K562 (cell line): ENCODE measurements around the gene TBX10. TPM values are rescaled to one million over a fixed set of nuclear protein-coding genes. Genes with fewer than 3 reads are reported as not detected.

Experiments
- ATAC-seq: fragments of 200-7000 bp; cut with Tn5 transposase; 3 replicates; pipeline ENCODE4 v1.9.1; 2020; ENCODE audit warnings: moderate library complexity
- BruUV-seq: library from RNA; stranded (reverse); fragments of 400-500 nt; replicated peaks from 2 replicates; lab custom pipeline; 2021; lab: Mats Ljungman, UMichigan
- CTCF ChIA-PET: fragments of 300-600 bp; formaldehyde crosslinking; extraction: SDS; loops from one replicate; lab custom pipeline; 2021; ENCODE audit warnings: low intra/inter-chr PET ratio; lab: Yijun Ruan, JAX
- POLR2A ChIA-PET: fragments of 300-600, 350-650 bp; sonication (Branson Sonifier 250); formaldehyde crosslinking; extraction: SDS; loops from one replicate; lab custom pipeline; 2021; ENCODE audit warnings: antibody characterized with exemption, inconsistent platforms; lab: Yijun Ruan, JAX
- DNase-seq, 4 experiments: peaks; one replicate each; pipeline versions ENCODE4 v3.0.0 to v3.0.0-alpha.2; 2011 to 2018; ENCODE audit warnings: low spot score in 3 of 4, mixed read lengths in 3 of 4; ENCODE audit errors: extremely low read depth in 1 of 4
- FAIRE-seq: peaks from 2 replicates; lab custom pipeline; 2011; peaks lifted over from hg19 to GRCh38; lab: Jason Lieb, UNC
- H2AFZ ChIP-seq: 2 replicates; pipeline ENCODE4 v1.6.0; 2011; ENCODE audit warnings: low read depth, low read length, control low read depth, inconsistent platforms
- H3K27ac ChIP-seq: fragments of 200-600 bp; 3 replicates; pipeline ENCODE4 v1.8.0; 2011; ENCODE audit warnings: low read depth, mild to moderate bottlenecking, control low read depth, inconsistent platforms, low read length, moderate library complexity, mixed read lengths; ENCODE audit errors: extremely low read depth
- H3K27me3 ChIP-seq, 2 experiments: fragments of 300-600 bp in 1 of 2; 2 replicates in 1 of 2; 3 replicates in 1 of 2; pipeline versions ENCODE4 v1.6.0 to v1.8.0; 2011; ENCODE audit warnings: inconsistent platforms in 2 of 2, low read length in 2 of 2, mild to moderate bottlenecking in 1 of 2, mixed read lengths in 1 of 2, moderate library complexity in 1 of 2; ENCODE audit not compliant: control insufficient read depth in 2 of 2, insufficient read depth in 2 of 2
- H3K36me3 ChIP-seq: fragments of 300-600 bp; 3 replicates; pipeline ENCODE4 v1.8.0; 2011; ENCODE audit warnings: mild to moderate bottlenecking, low read length, inconsistent platforms; ENCODE audit not compliant: control insufficient read depth, insufficient read depth
- H3K4me1 ChIP-seq, 2 experiments: fragments of 200-600 bp in 1 of 2; replicated peaks in 1 of 2; 2 replicates in 1 of 2; 3 replicates in 1 of 2; pipeline versions ENCODE4 v1.5.1 to v1.8.0; 2011; ENCODE audit warnings: inconsistent platforms in 2 of 2, low read length in 2 of 2, mild to moderate bottlenecking in 1 of 2, mixed read lengths in 1 of 2, moderate library complexity in 1 of 2; ENCODE audit not compliant: control insufficient read depth in 2 of 2, insufficient read depth in 2 of 2
- H3K4me2 ChIP-seq: 2 replicates; pipeline ENCODE4 v1.6.1; 2011; ENCODE audit warnings: low read length, control low read depth, inconsistent platforms, mixed read lengths; ENCODE audit not compliant: insufficient read depth
- H3K4me3 ChIP-seq: fragments of 200-600 bp; sonication (generic), shearing (Covaris generic); 2 replicates; pipeline ENCODE4 v1.5.1; 2016; ENCODE audit warnings: control low read depth, inconsistent platforms
- H3K79me2 ChIP-seq: fragments of 200-600 bp; 3 replicates; pipeline ENCODE4 v1.8.0; 2011; ENCODE audit warnings: low read length, inconsistent platforms; ENCODE audit not compliant: control insufficient read depth, insufficient read depth
- H3K9ac ChIP-seq, 2 experiments: 2 replicates each; pipeline versions ENCODE4 v1.6.0 to v1.6.1; 2011; ENCODE audit warnings: low read depth in 2 of 2, low read length in 2 of 2, control low read depth in 1 of 2, inconsistent platforms in 1 of 2, mild to moderate bottlenecking in 1 of 2, mixed read lengths in 1 of 2; ENCODE audit not compliant: insufficient read depth in 1 of 2
- H3K9me1 ChIP-seq: one replicate; pipeline ENCODE4 v1.6.0; 2011; ENCODE audit warnings: inconsistent platforms, mild to moderate bottlenecking, low read length, moderate library complexity; ENCODE audit not compliant: control insufficient read depth, insufficient read depth
- H3K9me3 ChIP-seq: replicated peaks from 2 replicates; pipeline ENCODE4 v1.5.1; 2011; ENCODE audit warnings: low read depth, low read length, inconsistent platforms; ENCODE audit not compliant: control insufficient read depth, insufficient read depth
- H4K20me1 ChIP-seq: replicated peaks from 2 replicates; pipeline ENCODE4 v1.6.1; 2011; ENCODE audit warnings: low read length, inconsistent platforms, mixed read lengths; ENCODE audit not compliant: control insufficient read depth, insufficient read depth
- BRD4 ChIP-seq: fragments of 200-600 bp; sonication (generic); IDR thresholded peaks from 2 replicates; pipeline ENCODE4 v1.6.1; 2017; ENCODE audit warnings: inconsistent platforms
- CHD4 ChIP-seq: fragments of 200-600 bp; sonication (generic); IDR thresholded peaks from 3 replicates; pipeline ENCODE4 v1.6.1; 2012; ENCODE audit warnings: low read depth, mild to moderate bottlenecking, mixed read lengths, low read length, inconsistent platforms; ENCODE audit not compliant: insufficient read depth, insufficient replicate concordance, poor library complexity, severe bottlenecking
- ESRRB ChIP-seq: fragments of 250-450 bp; sonication (Bioruptor Pico); IDR thresholded peaks from 2 replicates; pipeline ENCODE4 v1.5.0; 2020; ENCODE audit warnings: mild to moderate bottlenecking, moderate library complexity, borderline replicate concordance
- HDAC2 ChIP-seq: fragments of 450-650 bp; IDR thresholded peaks from 2 replicates; pipeline ENCODE4 v1.6.1; 2016; ENCODE audit warnings: mild to moderate bottlenecking
- HDAC3 ChIP-seq: fragments of 450-650 bp; IDR thresholded peaks from 2 replicates; pipeline ENCODE4 v1.6.1; 2018; ENCODE audit warnings: borderline replicate concordance, mild to moderate bottlenecking, moderate library complexity; ENCODE audit not compliant: partially characterized antibody
- HNRNPL ChIP-seq: fragments of 200-400 bp; formaldehyde crosslinking; IDR thresholded peaks from 2 replicates; pipeline ENCODE4 v1.6.1; 2017; ENCODE audit warnings: low read depth, mild to moderate bottlenecking, low read length
- KAT2B ChIP-seq: IDR thresholded peaks from one replicate; pipeline ENCODE4 v1.6.1; 2012; ENCODE audit warnings: low read depth, mild to moderate bottlenecking, control low read depth, inconsistent platforms, low read length, moderate library complexity
- LEF1 ChIP-seq: fragments of 450-650 bp; IDR thresholded peaks from 2 replicates; pipeline ENCODE4 v1.6.1; 2016; ENCODE audit warnings: mild to moderate bottlenecking
- PPARD ChIP-seq: fragments of 250-450 bp; sonication (Bioruptor Pico); IDR thresholded peaks from 2 replicates; pipeline ENCODE4 v1.8.0; 2022; ENCODE audit warnings: inconsistent platforms, mild to moderate bottlenecking, moderate library complexity
- ZBTB17 ChIP-seq: fragments of 450-650 bp; formaldehyde crosslinking; IDR thresholded peaks from 2 replicates; pipeline ENCODE4 v1.4.0; 2020; ENCODE audit warnings: mild to moderate bottlenecking
- WGBS: fragments of 100-300 bp; shearing (Covaris generic); methylation state at CpG from one replicate; pipeline ENCODE4 v1.1.6; 2016; ENCODE audit warnings: low coverage, mixed read lengths; ENCODE audit not compliant: insufficient coverage; ENCODE audit errors: missing lambda C conversion rate; 5-methylcytosine and 5-hydroxymethylcytosine counted together
- in situ Hi-C: fragments of 300-500 bp; cut with MboI; formaldehyde crosslinking; loops from 4 replicates; pipeline ENCODE4 v1.15.0; 2018; ENCODE audit warnings: inconsistent platforms, mixed read lengths
- intact Hi-C: fragments of 100-400 bp; cut with micrococcal nuclease; formaldehyde crosslinking; loops from 2 replicates; pipeline ENCODE4 v1.14.2; 2022
- polyA plus RNA-seq, 8 experiments: library from polyadenylated mRNA; depleted of rRNA in 4 of 8; stranded (reverse) in 5 of 8; unstranded in 3 of 8; fragments of >200 nt; fragmentation: Nextera tagmentation in 2 of 8; fragmentation: Illumina TruSeq in 1 of 8; extraction: Ambion mirVana in 2 of 8; extraction: Trizol in 1 of 8; gene quantifications; 2 replicates each; pipeline versions ENCODE4 v1.2.1 to v1.2.3, GENCODE V29; 2011 to 2014; ENCODE audit warnings: inconsistent platforms in 1 of 8, missing spikeins in 1 of 8
- total RNA-seq, 7 experiments: library from RNA; depleted of rRNA in 6 of 7; stranded (reverse); fragments of >200 nt in 6 of 7; fragmentation: Illumina TruSeq in 2 of 7; extraction: Trizol in 2 of 7; gene quantifications; 2 replicates each; pipeline versions ENCODE4 v1.2.1 to v1.2.3, GENCODE V29; 2011 to 2021; ENCODE audit warnings: low replicate concordance in 1 of 7
- TF ChIP-seq, protein P1 (sequence below): fragments of 450-650 bp; formaldehyde crosslinking; IDR thresholded peaks from 2 replicates; pipeline ENCODE4 v1.4.0; 2020; ENCODE audit warnings: mild to moderate bottlenecking, moderate library complexity
- TF ChIP-seq, protein P2 (sequence below), 2 experiments: fragments of 450-650 bp in 1 of 2; IDR thresholded peaks; 2 replicates each; pipeline ENCODE4 v1.6.1; 2011 to 2017; ENCODE audit warnings: low read depth in 2 of 2, antibody characterized with exemption in 1 of 2, borderline replicate concordance in 1 of 2, low read length in 1 of 2, mild to moderate bottlenecking in 1 of 2, mixed read lengths in 1 of 2; ENCODE audit not compliant: control insufficient read depth in 1 of 2
- TF ChIP-seq, protein P3 (sequence below): fragments of 250-450 bp; sonication (Bioruptor Pico); IDR thresholded peaks from 2 replicates; pipeline ENCODE4 v1.8.0; 2022; ENCODE audit warnings: moderate library complexity, mild to moderate bottlenecking, inconsistent platforms

The TBX10 gene
- total and polyA plus RNA-seq, 9 of the 15 experiments (the other 6 are each of a cell fraction or from before 2014, with no cell fraction given), result not detected

DNA sequence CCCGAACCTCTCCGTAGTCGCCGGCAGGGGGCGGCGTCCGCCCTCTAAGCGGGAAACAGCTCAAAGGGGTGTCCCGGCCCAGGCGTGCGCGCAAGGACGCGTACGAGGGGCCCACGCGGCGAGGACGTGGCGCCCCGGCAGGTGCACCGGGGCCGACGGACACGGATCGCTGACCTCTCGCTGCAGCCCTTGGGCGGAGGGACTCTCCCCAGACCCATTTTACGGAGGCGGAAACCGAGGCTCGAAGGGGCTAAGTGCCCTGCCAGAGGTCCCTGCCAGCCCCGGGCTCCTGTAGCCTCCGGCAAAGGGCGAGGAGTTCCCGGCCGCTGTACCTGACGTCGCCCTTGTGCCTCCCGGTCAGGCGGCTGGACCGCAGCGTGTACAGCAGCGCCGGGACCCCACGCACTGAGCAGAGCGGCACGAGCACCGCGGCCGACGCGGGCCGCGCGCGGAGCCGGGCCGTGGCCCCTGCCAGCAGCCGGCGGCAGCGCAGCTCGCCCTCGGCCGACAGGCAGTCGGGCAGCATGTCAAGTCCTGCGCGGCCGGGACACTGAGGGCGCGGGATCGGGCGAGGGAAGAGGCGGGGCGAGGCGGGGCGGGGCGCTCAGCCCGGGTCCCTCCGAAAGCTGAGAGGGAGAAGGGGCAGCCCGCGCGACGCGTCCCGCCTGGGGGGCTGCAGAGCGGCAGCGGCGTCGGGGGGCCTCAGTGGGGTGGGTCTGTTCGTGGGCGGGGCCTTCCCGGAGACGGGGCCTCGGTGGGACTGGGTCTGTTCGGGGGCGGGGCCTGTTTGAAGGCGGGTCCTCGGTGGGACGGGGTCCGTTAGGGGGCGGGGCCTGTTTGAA lies 10.0 kb downstream of the TBX10 start, which contains the start of gene NUDT8:
Gene NUDT8 (minus strand): TSS at position 552 of the 842 bp plus-strand sequence. CDS start 26 bp downstream, at position 526.
- ChIA-PET CTCF (interaction anchor here (0.5 to 1.2 kb wide), 6 partner anchors 16 to 72 kb away, joined by 3 to 4 read pairs (median 3); partner anchors contain the start of gene NDUFV1), POLR2A (interaction anchor here (0.5 to 5.2 kb wide), 16 partner anchors 9 to 684 kb away, joined by 3 to 36 read pairs (median 4); partner anchors contain the start of gene PPP1CA)
- DNase-seq (peak; percentile 75 to 95 (median 79)), FAIRE-seq (peak; percentile 57), ATAC-seq (peak; percentile 75)
- no TSS peak for BruUV-seq
- H3K36me3 ChIP-seq, result peaks cover 15% of the 10 kb centered on the region; the same call in 1 of the 3 replicates
- in situ Hi-C loops, result no loop called here
- H3K9me1 ChIP-seq, result no peaks in the 10 kb centered on the region
- H3K27me3 ChIP-seq, result no peaks in the 10 kb centered on the region
- WGBS, result under 1% methylated on average over 64 of the region's 102 CpGs
- H3K9me3 ChIP-seq, result no peaks in the 10 kb centered on the region
- H3K79me2 ChIP-seq, result no peaks in the 10 kb centered on the region
- peak within 1 kb of the TSS; percentile 93 for H3K4me2 ChIP-seq
- peak within 1 kb of the TSS; percentile 98 for H2AFZ ChIP-seq
- H4K20me1 ChIP-seq, result no peaks in the 10 kb centered on the region
- peak within 1 kb of the TSS; percentile 81 to 98 for H3K9ac ChIP-seq
- intact Hi-C loops, result loop anchor here (2.0 to 5.0 kb wide), 2 partner anchors 57 to 68 kb away; no protein-coding TSS in a partner anchor
- peak within 1 kb of the TSS; percentile 88 for H3K27ac ChIP-seq
- peaks cover 10 to 67% of the 10 kb centered on the region in 2 experiments for H3K4me1 ChIP-seq
- H3K4me3 ChIP-seq, result peak within 1 kb of the TSS; percentile 71
- TF ChIP-seq, protein P1, sequence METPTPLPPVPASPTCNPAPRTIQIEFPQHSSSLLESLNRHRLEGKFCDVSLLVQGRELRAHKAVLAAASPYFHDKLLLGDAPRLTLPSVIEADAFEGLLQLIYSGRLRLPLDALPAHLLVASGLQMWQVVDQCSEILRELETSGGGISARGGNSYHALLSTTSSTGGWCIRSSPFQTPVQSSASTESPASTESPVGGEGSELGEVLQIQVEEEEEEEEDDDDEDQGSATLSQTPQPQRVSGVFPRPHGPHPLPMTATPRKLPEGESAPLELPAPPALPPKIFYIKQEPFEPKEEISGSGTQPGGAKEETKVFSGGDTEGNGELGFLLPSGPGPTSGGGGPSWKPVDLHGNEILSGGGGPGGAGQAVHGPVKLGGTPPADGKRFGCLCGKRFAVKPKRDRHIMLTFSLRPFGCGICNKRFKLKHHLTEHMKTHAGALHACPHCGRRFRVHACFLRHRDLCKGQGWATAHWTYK (CRISPR knock-in tag), result peak; percentile 75
- peak; percentile 54; the same call in 1 of the 2 replicates for TF ChIP-seq HNRNPL
- no peak for TF ChIP-seq LEF1
- peak; percentile 91 for TF ChIP-seq CHD4
- TF ChIP-seq, protein P2, sequence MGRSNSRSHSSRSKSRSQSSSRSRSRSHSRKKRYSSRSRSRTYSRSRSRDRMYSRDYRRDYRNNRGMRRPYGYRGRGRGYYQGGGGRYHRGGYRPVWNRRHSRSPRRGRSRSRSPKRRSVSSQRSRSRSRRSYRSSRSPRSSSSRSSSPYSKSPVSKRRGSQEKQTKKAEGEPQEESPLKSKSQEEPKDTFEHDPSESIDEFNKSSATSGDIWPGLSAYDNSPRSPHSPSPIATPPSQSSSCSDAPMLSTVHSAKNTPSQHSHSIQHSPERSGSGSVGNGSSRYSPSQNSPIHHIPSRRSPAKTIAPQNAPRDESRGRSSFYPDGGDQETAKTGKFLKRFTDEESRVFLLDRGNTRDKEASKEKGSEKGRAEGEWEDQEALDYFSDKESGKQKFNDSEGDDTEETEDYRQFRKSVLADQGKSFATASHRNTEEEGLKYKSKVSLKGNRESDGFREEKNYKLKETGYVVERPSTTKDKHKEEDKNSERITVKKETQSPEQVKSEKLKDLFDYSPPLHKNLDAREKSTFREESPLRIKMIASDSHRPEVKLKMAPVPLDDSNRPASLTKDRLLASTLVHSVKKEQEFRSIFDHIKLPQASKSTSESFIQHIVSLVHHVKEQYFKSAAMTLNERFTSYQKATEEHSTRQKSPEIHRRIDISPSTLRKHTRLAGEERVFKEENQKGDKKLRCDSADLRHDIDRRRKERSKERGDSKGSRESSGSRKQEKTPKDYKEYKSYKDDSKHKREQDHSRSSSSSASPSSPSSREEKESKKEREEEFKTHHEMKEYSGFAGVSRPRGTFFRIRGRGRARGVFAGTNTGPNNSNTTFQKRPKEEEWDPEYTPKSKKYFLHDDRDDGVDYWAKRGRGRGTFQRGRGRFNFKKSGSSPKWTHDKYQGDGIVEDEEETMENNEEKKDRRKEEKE (IDR thresholded peaks at IDR 0.05; ENCODE audit: borderline replicate concordance in 1 of 2, control insufficient read depth in 1 of 2, low read depth in 2 of 2, low read length in 1 of 2), result no peak
- TF ChIP-seq BRD4, result 0 out of 2 replicates have a peak, but pooled peaks have one; percentile 37
- TF ChIP-seq KAT2B, result no peak
- peak; percentile 86; the same call in 1 of the 2 replicates for TF ChIP-seq HDAC2
- TF ChIP-seq PPARD (CRISPR knock-in tag), result no peak
- no peak for TF ChIP-seq HDAC3
- 0 out of 2 replicates have a peak, but pooled peaks have one; percentile 58 for TF ChIP-seq ZBTB17 (CRISPR knock-in tag)
- TF ChIP-seq, protein P3, sequence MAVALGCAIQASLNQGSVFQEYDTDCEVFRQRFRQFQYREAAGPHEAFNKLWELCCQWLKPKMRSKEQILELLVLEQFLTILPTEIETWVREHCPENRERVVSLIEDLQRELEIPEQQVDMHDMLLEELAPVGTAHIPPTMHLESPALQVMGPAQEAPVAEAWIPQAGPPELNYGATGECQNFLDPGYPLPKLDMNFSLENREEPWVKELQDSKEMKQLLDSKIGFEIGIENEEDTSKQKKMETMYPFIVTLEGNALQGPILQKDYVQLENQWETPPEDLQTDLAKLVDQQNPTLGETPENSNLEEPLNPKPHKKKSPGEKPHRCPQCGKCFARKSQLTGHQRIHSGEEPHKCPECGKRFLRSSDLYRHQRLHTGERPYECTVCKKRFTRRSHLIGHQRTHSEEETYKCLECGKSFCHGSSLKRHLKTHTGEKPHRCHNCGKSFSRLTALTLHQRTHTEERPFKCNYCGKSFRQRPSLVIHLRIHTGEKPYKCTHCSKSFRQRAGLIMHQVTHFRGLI (CRISPR knock-in tag), result no peak
- no peak for TF ChIP-seq ESRRB (CRISPR knock-in tag)
